DND-41 (cell line): ENCODE measurements around the gene GSN.

Experiments
- ATAC-seq: fragments of 200-7000 bp; cut with Tn5 transposase; 3 replicates; pipeline ENCODE4 v1.9.1; 2021; ENCODE audit warnings: low read depth; ENCODE audit not compliant: insufficient read depth
- DNase-seq: peaks from one replicate; pipeline ENCODE4 v3.0.0-alpha.2; 2020
- H2AFZ ChIP-seq: 2 replicates; pipeline ENCODE4 v1.6.0; 2012; ENCODE audit warnings: low read depth, low read length
- H3K27ac ChIP-seq: 2 replicates; pipeline ENCODE4 v1.5.1; 2012; ENCODE audit warnings: low read length, inconsistent platforms
- H3K27me3 ChIP-seq: fragments of 200-600 bp; sonication (generic); 2 replicates; pipeline ENCODE4 v1.6.0; 2012; ENCODE audit warnings: low read length, mild to moderate bottlenecking, inconsistent platforms; ENCODE audit not compliant: insufficient read depth, poor library complexity
- H3K36me3 ChIP-seq: 2 replicates; pipeline ENCODE4 v1.5.1; 2012; ENCODE audit warnings: low read length, inconsistent platforms; ENCODE audit not compliant: insufficient read depth
- H3K4me1 ChIP-seq: 2 replicates; pipeline ENCODE4 v1.5.1; 2012; ENCODE audit warnings: mild to moderate bottlenecking, low read length; ENCODE audit not compliant: insufficient read depth
- H3K4me2 ChIP-seq: 2 replicates; pipeline ENCODE4 v1.6.0; 2012; ENCODE audit warnings: mild to moderate bottlenecking, moderate library complexity, low read length, inconsistent platforms; ENCODE audit not compliant: insufficient read depth
- H3K4me3 ChIP-seq, 2 experiments: fragments of 200-600 bp in 1 of 2; shearing (Covaris generic) in 1 of 2; 2 replicates each; pipeline ENCODE4 v1.5.1; 2012 to 2016; ENCODE audit warnings: inconsistent platforms in 2 of 2, low read length in 2 of 2, mild to moderate bottlenecking in 2 of 2, low read depth in 1 of 2, moderate library complexity in 1 of 2
- H3K79me2 ChIP-seq: 2 replicates; pipeline ENCODE4 v1.6.0; 2012; ENCODE audit warnings: low read length, inconsistent platforms; ENCODE audit not compliant: insufficient read depth
- H3K9ac ChIP-seq: 2 replicates; pipeline ENCODE4 v1.6.0; 2012; ENCODE audit warnings: low read depth, mild to moderate bottlenecking, inconsistent platforms, low read length, moderate library complexity
- H3K9me3 ChIP-seq: 2 replicates; pipeline ENCODE4 v1.5.1; 2012; ENCODE audit warnings: low read length, moderate library complexity, mild to moderate bottlenecking, inconsistent platforms; ENCODE audit not compliant: insufficient read depth, severe bottlenecking
- H4K20me1 ChIP-seq: 2 replicates; pipeline ENCODE4 v1.6.0; 2012; ENCODE audit warnings: low read length; ENCODE audit not compliant: insufficient read depth
- CTCF ChIP-seq: IDR thresholded peaks from 2 replicates; pipeline ENCODE4 v1.5.1; 2012; ENCODE audit warnings: borderline replicate concordance, low read length, moderate library complexity, mild to moderate bottlenecking; ENCODE audit not compliant: poor library complexity, severe bottlenecking; ENCODE audit errors: extremely low read depth
- EZH2 ChIP-seq: IDR thresholded peaks from 3 replicates; pipeline ENCODE4 v1.6.1; 2012; ENCODE audit warnings: borderline replicate concordance, low read depth, mild to moderate bottlenecking, moderate library complexity, low read length, inconsistent platforms; ENCODE audit not compliant: severe bottlenecking

Gene GSN

GRCh38 chr9:121303456-121304451 lies 35.8 kb downstream of the GSN start:
- H3K36me3 ChIP-seq, result no peaks in the 10 kb centered on the region
- TF ChIP-seq CTCF (no peak), EZH2 (no peak)
- no peak overlapping the region for H3K9ac ChIP-seq
- H3K9me3 ChIP-seq, result no peaks in the 10 kb centered on the region
- H3K4me3 ChIP-seq, result no peak overlapping the region
- no peaks in the 10 kb centered on the region for H3K79me2 ChIP-seq
- H3K4me1 ChIP-seq, result no peaks in the 10 kb centered on the region
- no peak overlapping the region for H3K27ac ChIP-seq
- no peaks in the 10 kb centered on the region for H3K27me3 ChIP-seq
- no peaks in the 10 kb centered on the region for H4K20me1 ChIP-seq
- H2AFZ ChIP-seq, result no peak overlapping the region
- no peak overlapping the region for H3K4me2 ChIP-seq
- no peak for ATAC-seq
- DNase-seq, result no peak

DNA sequence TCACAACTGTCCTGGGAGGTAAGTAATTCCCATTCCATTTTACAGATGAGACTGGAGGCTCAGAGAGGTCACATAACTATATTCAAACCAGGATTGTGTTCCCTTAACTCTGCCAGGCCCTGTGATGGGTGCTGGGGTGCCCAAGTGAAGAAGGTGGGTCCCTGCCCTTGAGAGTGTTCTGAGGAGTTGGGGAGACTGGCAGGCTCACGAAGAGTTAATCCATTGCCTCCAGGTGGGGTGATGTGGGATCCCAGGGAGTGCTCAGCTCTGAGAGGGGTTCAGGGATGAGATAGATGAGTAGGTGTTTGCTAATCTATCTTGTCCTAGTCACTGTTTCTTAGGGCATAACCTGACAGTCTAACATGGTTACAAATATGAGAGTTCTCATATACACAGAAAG lies 36.7 kb downstream of the GSN start:
- Histone ChIP-seq H3K79me2 (no peaks in the 10 kb centered on the region), H3K9me3 (no peaks in the 10 kb centered on the region), H3K27ac (no peak overlapping the region), H3K4me1 (no peaks in the 10 kb centered on the region), H2AFZ (no peak overlapping the region), H3K27me3 (no peaks in the 10 kb centered on the region), H3K4me2 (no peak overlapping the region), H3K36me3 (no peaks in the 10 kb centered on the region), H3K9ac (no peak overlapping the region), H3K4me3 (no peak overlapping the region), H4K20me1 (no peaks in the 10 kb centered on the region)
- ATAC-seq, result no peak
- TF ChIP-seq CTCF (no peak), EZH2 (no peak)
- DNase-seq, result no peak

DNA sequence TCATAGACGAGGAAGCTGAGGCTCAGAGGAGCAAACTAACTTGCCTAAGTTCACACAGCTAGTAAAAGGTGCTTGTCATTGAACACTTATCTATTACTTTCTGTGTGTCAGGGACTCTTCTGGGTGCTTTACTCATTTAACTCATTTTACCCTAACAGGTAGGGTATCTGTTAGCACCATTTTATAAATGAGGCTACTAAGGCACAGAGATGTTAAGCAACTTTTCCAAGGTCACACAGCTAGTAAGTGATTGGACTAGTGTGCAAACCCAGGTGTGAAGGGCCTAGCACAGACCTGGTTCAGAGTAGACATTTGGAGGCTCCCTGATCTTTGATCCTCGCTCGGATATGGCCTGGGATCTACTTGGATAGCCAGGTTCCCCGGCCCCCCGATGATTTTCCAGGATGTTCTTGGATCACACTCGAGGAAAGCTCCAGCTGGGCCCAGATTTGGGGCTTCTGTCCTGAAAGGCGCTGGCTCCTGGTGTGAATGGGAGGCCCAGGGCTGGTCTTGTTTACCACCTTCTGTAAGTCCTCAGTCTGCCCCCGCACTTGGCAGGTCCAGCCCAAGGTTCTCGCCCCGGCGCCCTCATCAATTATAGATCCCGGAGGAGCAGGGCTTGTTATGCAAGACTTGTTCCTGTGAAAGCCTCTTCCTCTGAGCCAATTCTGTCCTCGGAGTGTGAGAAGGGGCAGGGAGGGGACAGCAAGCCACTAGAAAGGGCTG lies 37.5 kb downstream of the GSN start:
- no peak for ATAC-seq
- Histone ChIP-seq H3K27me3 (no peaks in the 10 kb centered on the region), H3K27ac (no peak overlapping the region), H3K9ac (no peak overlapping the region), H3K9me3 (no peaks in the 10 kb centered on the region), H3K79me2 (no peaks in the 10 kb centered on the region), H3K4me1 (no peaks in the 10 kb centered on the region), H3K4me3 (no peak overlapping the region), H2AFZ (no peak overlapping the region), H3K4me2 (no peak overlapping the region), H3K36me3 (no peaks in the 10 kb centered on the region), H4K20me1 (no peaks in the 10 kb centered on the region)
- TF ChIP-seq EZH2, result no peak
- TF ChIP-seq CTCF, result no peak
- DNase-seq, result no peak
